Osteoblast (primary cell): ENCODE results near the gene TLX3. TPM values are rescaled to one million over a fixed set of nuclear protein-coding genes. Genes with fewer than 3 reads are reported as not detected.

Experiments
- DNase-seq: peaks from one replicate; pipeline ENCODE4 v3.0.0; 2011; ENCODE audit warnings: low spot score, mixed read lengths; ENCODE audit not compliant: insufficient read length; ENCODE audit errors: missing footprints
- H2AFZ ChIP-seq: 2 replicates; pipeline ENCODE4 v1.6.0; 2011; ENCODE audit warnings: mild to moderate bottlenecking, low read length
- H3K27ac ChIP-seq: 2 replicates; pipeline ENCODE4 v1.5.1; 2011; ENCODE audit warnings: mild to moderate bottlenecking, low read depth, low read length, moderate library complexity
- H3K27me3 ChIP-seq: 2 replicates; pipeline ENCODE4 v1.6.0; 2012; ENCODE audit warnings: mild to moderate bottlenecking, control low read depth, inconsistent platforms, low read length, moderate library complexity; ENCODE audit not compliant: insufficient read depth
- H3K36me3 ChIP-seq: 2 replicates; pipeline ENCODE4 v1.5.1; 2011; ENCODE audit warnings: mild to moderate bottlenecking, low read length, control low read depth, moderate library complexity; ENCODE audit not compliant: insufficient read depth
- H3K4me1 ChIP-seq: 2 replicates; pipeline ENCODE4 v1.5.1; 2011; ENCODE audit warnings: mild to moderate bottlenecking, low read length, control low read depth, moderate library complexity; ENCODE audit not compliant: insufficient read depth
- H3K4me2 ChIP-seq: 2 replicates; pipeline ENCODE4 v1.6.0; 2011; ENCODE audit warnings: mild to moderate bottlenecking, low read length; ENCODE audit not compliant: insufficient read depth
- H3K4me3 ChIP-seq: fragments of 200-600 bp; sonication (generic); 3 replicates; pipeline ENCODE4 v1.5.1; 2012; ENCODE audit warnings: mild to moderate bottlenecking, low read length, inconsistent platforms; ENCODE audit not compliant: insufficient read depth
- H3K79me2 ChIP-seq: 2 replicates; pipeline ENCODE4 v1.6.0; 2012; ENCODE audit warnings: mild to moderate bottlenecking, low read length, control low read depth, inconsistent platforms; ENCODE audit not compliant: insufficient read depth
- H3K9me3 ChIP-seq: 2 replicates; pipeline ENCODE4 v1.5.1; 2011; ENCODE audit warnings: low read depth, low read length, control low read depth
- H4K20me1 ChIP-seq: 2 replicates; pipeline ENCODE4 v1.6.0; 2012; ENCODE audit warnings: mild to moderate bottlenecking, low read length, control low read depth; ENCODE audit not compliant: insufficient read depth
- total RNA-seq: library from RNA; depleted of rRNA; stranded (reverse); fragments of >200 nt; gene quantifications from 2 replicates; pipeline ENCODE4 v1.2.3, GENCODE V29; 2012
- TF ChIP-seq, protein P1 (sequence below): IDR thresholded peaks from 2 replicates; pipeline ENCODE4 v1.5.1; 2011; ENCODE audit warnings: mild to moderate bottlenecking, low read depth, low read length, moderate library complexity; ENCODE audit errors: extremely low read depth

Gene TLX3
- total RNA-seq, 1 donor, result not detected

DNA sequence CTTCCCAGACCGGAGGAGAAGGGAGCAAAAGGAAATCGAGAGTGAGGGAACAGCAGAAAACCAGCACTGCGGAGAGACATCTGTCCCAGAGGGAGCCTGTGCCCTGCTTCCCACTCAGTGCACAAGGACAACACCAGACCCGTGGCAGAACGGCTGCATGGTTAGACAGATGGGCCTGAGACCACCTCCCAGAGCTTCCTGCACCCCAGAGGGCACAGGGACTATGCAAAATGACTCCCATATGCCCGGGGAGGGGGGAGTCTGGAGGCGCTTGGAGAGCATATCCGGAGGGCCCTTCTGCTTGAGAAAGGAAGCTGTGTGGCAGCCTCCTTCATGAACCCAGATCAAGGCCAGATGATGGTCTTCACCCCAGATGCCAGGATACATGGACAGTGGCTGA is 26.6 kb downstream of the TLX3 start:
- H3K27ac ChIP-seq, result no peak overlapping the region
- no peaks in the 10 kb centered on the region for H3K9me3 ChIP-seq
- no peaks in the 10 kb centered on the region for H3K4me1 ChIP-seq
- H3K36me3 ChIP-seq, result no peaks in the 10 kb centered on the region
- peaks cover 10% of the 10 kb centered on the region for H3K27me3 ChIP-seq
- H4K20me1 ChIP-seq, result no peaks in the 10 kb centered on the region
- no peak overlapping the region for H3K4me3 ChIP-seq
- DNase-seq, result no peak
- H3K4me2 ChIP-seq, result no peak overlapping the region
- H3K79me2 ChIP-seq, result no peaks in the 10 kb centered on the region
- no peak overlapping the region for H2AFZ ChIP-seq
- TF ChIP-seq, protein P1, sequence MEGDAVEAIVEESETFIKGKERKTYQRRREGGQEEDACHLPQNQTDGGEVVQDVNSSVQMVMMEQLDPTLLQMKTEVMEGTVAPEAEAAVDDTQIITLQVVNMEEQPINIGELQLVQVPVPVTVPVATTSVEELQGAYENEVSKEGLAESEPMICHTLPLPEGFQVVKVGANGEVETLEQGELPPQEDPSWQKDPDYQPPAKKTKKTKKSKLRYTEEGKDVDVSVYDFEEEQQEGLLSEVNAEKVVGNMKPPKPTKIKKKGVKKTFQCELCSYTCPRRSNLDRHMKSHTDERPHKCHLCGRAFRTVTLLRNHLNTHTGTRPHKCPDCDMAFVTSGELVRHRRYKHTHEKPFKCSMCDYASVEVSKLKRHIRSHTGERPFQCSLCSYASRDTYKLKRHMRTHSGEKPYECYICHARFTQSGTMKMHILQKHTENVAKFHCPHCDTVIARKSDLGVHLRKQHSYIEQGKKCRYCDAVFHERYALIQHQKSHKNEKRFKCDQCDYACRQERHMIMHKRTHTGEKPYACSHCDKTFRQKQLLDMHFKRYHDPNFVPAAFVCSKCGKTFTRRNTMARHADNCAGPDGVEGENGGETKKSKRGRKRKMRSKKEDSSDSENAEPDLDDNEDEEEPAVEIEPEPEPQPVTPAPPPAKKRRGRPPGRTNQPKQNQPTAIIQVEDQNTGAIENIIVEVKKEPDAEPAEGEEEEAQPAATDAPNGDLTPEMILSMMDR, result no peak

DNA sequence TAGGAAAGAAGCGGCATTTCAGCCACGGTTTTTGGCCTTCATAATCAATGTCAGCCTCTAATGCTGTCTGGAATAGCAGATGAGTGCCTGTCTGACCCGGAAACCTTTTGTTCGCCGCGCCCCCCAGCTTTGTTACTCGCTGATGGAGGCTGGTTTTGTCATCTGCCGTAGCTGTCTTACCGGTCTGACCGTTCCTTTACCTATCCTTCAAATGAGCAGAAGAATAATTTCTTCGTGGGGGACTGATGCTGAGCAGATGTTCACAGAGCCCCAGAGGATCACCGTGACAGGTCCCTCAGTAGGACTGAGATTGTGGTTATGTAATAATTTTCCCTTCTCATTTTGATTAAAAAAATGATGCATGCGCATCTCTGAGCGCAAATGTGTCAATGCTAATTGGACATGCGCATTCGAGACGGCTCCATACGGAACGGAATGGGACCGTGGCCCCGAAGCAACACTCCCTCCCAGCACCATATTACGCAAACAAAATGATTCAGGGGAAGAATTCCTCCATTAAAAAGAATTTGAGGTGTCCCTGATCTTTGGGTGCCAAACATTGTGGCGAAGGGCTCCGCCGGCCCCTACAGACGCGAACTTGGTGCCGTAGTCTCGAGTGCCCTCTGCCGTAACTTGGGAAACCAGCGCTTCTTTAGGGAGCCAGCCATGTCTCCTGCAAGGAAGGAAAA is 27.6 kb downstream of the TLX3 start:
- Histone ChIP-seq H3K27ac (no peak overlapping the region), H3K4me3 (peak overlapping the region; percentile 71), H4K20me1 (no peaks in the 10 kb centered on the region), H3K4me2 (peak overlapping the region; percentile 80), H3K36me3 (no peaks in the 10 kb centered on the region), H3K27me3 (peaks cover 5% of the 10 kb centered on the region), H3K9me3 (no peaks in the 10 kb centered on the region), H2AFZ (peak overlapping the region; percentile 92), H3K79me2 (no peaks in the 10 kb centered on the region), H3K4me1 (no peaks in the 10 kb centered on the region)
- TF ChIP-seq, protein P1, result peak; percentile 73
- peak; percentile 78 for DNase-seq

DNA sequence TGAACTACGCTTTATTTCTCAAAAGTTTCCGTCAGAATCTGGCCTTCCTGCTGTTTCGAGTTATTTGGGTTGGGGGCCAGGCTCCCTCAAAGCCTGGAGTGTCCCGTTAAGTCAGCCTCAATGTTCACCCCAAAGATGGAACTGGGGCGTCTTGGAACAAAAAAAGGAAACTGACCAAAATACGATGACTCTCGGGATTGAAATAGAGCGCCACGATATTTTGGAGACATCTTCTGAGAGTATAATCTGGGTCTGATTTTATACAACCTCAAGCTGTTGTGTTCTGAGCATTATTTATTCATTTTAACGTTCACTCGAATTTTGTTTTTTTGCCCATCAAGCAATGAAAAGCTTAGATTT is 28.1 kb downstream of the TLX3 start:
- Histone ChIP-seq H3K9me3 (no peaks in the 10 kb centered on the region), H3K27ac (no peak overlapping the region), H3K4me3 (peak overlapping the region; percentile 71), H3K4me1 (no peaks in the 10 kb centered on the region), H2AFZ (peak overlapping the region; percentile 92), H3K79me2 (no peaks in the 10 kb centered on the region), H3K36me3 (no peaks in the 10 kb centered on the region), H3K4me2 (peak overlapping the region; percentile 80), H4K20me1 (no peaks in the 10 kb centered on the region), H3K27me3 (peaks cover 5% of the 10 kb centered on the region)
- TF ChIP-seq, protein P1, result no peak
- DNase-seq, result no peak

DNA sequence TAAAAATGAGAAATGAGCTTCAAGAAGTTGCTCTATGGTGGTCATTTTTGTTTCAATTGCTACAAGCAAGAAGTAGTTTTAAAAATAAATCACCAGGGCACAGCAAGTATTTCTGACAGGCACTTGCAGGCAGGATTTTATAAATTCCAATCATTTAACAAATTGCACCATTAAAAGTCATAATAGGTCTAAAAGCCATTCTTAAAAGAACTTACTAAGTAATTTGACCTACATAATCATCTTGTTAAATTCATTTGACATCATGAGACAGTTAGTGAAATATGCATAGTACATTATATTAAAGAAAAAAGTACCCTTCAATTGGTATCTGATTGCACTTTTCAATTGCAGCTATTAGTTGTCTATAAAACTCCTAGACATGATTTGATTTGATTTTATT is 31.0 kb downstream of the TLX3 start:
- H3K27me3 ChIP-seq, result peaks cover 5% of the 10 kb centered on the region
- no peaks in the 10 kb centered on the region for H3K4me1 ChIP-seq
- no peak overlapping the region for H3K4me2 ChIP-seq
- no peak overlapping the region for H3K4me3 ChIP-seq
- no peak overlapping the region for H3K27ac ChIP-seq
- no peak for DNase-seq
- TF ChIP-seq, protein P1, result no peak
- no peaks in the 10 kb centered on the region for H4K20me1 ChIP-seq
- H3K79me2 ChIP-seq, result no peaks in the 10 kb centered on the region
- H3K9me3 ChIP-seq, result no peaks in the 10 kb centered on the region
- no peaks in the 10 kb centered on the region for H3K36me3 ChIP-seq
- no peak overlapping the region for H2AFZ ChIP-seq
